NCI-H187 (cell line): ENCODE data around the gene GIMAP5.
A peak's percentile ranks its signal among the peaks of the same experiment; 100 is the strongest.
"Not testable (repeated sequence)": the region's sequence is repeated elsewhere in the genome, so short reads cannot be mapped to it uniquely, and the experiment has no call there.

ENCODE experiments used
- DNase-seq, 2 experiments: peaks; one replicate each; lab custom pipeline; 2025; lab: John Stamatoyannopoulos, UW

The GIMAP5 gene

DNA sequence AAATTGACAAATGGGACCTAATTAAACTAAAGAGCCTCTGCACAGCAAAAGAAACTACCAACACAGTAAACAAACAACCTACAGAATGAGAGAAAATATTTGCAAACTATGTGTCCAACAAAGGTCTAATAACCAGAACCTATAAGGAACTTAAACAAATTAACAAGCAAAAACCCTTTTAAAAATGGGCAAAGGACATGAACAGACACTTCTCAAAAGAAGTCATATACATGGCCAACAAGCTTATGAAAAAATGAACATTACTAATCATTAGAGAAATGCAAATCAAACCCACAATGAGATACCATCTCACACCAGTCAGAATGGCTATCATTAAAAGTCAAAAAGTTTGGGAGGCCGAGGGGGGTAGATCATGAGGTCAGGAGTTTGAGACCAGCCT lies 36.9 kb downstream of the GIMAP5 start:
- DNase-seq, result not testable (repeated sequence)

DNA sequence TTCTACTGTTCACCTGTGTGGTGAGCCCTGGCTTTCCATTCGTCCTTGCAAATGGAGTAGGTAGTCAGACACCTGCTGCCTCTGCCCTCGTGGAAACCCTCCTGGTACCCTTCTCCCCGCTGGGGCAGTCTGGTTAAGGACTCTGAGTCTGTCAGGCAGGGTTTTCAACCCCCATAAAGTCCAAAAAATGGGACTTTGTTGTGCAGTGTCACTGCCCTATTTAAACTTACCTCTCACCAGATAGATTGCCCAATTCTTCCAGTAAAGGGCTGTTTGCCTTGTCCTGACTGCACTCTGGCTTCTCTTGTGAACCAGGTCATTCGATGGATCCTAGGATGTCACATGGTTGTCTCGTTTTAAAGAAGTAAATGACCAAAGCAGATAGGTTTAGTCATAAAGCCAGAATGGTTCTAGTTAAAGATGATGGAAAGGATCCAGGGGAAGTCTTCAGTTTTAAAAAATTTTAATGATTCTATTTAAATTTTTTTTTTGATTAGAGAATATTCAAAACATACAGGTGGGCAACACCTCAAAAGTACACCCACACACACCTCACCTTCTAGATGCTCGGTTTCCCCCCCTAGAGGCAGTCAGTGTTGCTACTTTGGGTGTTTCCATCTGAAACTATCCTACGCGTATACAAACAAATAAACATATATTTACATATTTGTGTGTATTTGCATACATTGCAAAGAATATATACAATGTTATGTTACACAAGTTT lies 41.0 kb downstream of the GIMAP5 start:
- DNase-seq, result no peak

DNA sequence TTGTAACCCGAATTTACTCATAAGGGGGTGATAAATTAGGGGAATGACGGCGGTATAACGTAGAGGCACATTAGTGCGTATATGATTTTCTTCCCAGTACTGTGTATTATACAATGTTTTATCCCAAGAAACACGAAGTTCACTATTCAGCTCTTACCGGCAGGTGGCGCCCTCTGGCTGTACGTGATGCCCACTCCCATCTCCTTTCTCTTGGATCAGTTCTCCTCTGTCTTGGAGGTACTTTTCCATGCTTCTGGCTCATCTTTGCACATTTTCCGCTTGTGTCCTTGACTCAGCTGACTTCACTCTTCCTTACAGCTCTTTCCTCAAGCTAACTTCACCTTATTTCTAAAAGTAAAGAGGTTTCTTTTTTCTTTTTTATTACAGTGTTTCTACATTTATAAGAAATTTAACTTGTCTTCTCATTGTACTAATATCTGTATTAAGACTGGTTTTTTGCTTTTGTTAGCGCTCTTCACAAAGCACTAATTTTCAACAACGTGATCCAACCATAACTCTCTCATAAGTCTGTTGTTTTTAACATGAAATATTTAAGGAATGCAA lies 41.6 kb downstream of the GIMAP5 start:
- peak; percentile 75 for DNase-seq

DNA sequence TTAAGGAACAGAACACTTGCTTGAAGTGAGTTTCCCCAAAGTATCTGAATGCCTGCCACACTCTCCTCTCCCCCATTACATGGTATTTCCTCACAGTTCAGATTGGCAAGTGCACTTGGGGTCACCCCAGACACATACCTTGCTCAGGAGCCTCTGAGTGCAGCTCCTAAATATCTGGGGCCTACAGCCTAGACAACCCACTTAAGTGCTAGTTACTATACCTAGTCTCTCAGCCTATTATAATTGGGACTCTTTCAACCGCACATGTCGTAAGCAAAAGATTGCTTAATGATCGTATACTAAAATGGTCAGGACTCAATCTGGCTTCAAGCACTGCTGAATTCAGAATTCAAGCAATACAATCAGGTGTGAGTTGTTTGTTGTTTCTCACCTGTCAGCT lies 43.1 kb downstream of the GIMAP5 start:
- no peak for DNase-seq

DNA sequence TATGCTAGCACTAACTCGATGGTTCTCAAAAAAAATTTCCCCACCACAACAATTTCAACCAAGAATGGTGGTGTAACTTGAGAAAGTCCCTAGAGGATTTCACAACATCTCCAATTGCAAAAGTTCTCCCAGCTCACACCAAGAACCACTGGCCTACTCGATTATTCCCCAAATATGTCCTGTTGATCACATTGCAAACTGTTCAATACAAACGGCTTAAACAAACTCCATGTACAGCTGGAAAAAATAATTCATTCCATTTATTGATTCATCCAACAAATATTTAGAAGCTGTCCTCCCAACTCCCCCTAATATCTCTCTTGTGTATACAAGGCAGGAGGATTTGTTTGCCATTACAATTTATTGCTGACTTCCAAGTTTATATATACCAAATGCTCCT lies 43.9 kb downstream of the GIMAP5 start:
- DNase-seq, result no peak

DNA sequence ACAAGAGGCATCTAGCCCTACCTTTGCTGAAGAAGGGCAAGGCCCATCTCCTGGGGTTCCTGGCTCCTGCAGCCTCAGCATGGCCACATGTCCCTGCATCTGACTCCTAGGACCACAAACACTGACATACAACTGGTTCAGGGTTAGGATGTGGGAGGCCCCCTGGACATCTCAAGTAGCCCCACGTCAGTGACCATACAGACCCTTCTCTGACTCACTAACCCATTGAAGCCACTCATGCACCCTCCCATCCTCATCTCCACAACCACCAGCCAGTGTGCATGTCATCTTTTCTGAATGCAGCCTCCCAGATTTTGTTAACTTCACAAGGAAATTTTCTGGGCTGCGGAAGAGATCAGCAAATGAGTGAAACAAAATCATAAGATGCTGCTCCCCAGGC lies 44.7 kb downstream of the GIMAP5 start:
- no peak for DNase-seq

DNA sequence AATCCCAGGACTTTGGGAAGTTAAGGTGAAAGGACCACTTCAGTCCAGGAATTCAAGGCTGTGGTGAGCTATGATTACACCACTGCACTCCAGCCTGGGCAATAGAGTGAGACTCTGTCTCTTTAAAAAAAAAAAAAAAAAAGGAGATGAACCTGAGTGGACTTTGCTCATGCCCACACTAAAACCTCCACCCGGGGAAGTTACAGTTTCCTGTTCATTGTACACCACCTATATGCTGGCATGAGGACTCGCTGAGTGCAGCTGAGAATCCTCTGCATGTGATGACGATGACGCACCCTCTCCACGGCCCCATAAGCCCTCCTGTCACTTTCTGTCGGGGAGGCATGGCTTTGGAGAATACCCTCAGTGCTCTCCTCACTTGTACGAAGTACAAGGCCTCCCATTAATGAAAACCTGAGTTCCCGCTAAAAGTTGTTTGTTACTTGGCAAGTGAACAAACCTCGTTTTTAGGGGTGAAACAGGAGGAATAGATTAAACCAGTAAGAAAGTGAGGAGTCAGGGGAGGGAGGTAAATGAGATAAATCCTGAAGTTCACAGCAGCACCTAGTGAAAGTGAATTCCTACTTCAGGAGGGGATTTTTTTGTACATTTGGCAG lies 47.0 kb downstream of the GIMAP5 start:
- DNase-seq, result no peak

DNA sequence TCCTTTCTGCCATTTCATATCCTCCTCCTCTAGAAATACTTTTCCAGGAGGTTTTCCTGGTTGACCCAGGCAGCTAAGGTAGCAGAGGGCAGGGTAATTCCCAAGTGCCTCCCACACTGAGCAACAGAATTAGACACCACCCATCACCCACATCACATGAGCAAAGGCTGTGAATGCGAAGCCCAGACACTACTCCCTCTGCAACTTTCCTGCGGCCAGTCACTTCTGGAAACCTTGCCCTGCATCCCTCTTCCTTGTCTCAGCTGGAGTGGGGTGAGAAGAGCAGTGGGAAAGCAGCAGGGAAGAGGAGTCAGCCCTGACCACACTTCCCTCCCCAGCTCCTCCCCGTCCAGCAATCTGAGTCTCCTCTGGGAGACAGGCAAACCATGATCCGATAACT lies 47.7 kb downstream of the GIMAP5 start:
- no peak for DNase-seq

DNA sequence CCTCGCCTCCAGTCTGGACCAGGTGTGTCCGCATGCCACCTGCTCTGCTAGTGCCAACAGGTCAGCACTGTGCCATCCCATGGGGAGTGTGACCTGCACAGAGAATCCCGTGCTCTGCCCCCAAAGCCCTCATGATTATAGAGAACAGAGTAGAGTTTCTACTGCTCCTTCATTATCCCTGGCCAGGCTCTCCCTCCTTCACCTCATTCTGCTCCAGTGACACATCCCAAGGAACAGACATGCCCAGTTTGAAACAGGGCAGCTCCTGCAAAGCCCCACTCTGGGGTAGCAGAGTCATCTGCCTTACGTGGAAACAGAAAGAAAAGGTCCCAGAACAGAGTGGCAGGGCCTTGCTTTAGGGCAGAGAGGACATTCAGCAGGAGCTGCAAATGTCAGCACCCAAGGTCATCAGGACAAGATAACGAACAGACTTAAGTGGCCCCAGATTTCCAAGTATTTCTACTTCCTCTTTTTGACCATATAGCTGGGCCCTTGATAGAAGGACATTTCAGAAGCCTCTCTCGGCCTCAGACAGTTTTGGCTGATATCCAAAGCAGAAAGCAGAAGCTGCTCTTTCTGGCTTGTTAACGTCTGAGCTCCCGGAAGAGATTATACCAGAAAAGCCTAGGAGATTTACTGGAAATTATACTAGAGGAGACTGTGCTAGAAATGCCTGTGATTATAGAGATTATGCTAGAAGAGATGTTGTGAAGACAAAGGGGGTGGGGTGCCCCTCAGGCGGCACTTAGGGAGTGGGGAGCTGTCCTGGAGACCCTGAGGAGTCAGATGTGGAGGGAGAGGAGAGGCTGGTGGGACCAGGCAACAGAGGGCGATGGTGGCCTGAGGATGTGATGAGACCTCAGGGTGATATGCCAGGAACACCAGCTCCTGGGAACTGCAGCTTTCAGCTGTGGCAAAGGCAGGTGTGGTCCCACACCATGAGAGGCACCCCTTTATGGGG lies 50.4 kb downstream of the GIMAP5 start:
- DNase-seq, result no peak

DNA sequence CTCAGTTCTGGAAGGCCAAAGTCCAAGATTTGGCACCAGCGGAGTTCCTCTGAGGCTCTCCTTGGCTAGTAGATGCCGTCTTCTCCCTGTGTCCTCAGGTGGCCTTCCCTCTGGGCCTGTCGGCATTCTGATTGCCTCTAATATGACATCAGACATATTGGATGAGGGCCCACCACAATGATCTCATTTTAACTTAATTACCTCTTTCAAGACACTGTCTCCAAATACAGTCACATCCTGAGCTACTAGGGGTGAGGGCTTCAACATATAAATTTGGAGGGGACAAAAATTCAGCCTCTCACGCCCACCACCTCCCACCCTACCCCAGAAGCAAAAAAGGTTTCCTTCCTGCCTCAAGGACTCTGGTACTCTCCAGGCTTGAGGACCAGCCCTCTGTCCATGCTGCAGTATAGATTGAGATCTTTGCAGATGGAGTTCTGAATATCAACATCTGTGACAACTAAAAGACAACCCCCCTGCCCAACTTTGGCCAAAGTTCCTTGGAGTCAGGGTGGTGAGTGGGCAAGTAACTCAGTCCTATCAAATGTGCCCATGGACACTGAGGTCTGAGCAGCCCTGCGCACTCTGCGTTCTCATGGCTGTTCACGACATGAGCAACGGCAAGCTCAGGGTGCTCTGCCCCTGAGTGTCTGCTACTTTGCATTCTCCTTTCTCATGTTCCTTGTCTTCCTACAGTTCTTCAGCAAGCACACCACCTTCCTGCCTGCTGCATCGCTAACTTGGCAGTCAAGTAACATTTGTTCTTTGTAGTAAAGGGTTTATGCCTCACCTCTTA lies 51.5 kb downstream of the GIMAP5 start:
- DNase-seq, result no peak

DNA sequence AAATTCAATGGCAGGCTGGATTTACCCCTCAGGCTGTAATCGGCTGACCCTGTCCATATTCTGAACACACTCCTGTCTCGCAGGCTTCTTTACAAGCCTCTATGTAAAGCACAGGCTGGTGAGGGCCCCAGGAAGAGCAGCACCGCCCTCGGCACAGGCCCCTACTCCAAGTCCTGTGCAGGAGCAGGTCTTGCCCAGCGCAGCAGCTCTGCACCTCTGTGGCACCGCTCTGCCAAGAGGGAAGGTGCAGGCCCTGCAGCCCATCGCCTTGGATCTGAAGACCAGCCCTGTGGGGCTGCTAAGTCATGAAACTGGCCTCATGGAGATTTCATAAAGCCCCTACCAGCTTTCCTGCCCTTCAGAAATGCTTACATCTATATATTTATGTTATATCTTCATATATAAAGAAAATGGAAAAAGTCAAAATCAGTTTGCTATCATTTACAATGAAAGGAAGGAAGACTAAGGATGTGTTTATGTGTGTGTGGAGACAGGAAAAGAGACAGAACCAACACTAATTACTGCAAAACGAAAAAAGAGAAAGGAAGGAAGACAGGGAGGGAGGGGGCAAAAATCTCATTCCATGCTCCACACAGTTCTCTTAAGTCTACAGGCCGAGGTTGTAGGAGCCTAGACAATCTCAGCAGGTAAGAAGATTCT lies 53.3 kb downstream of the GIMAP5 start:
- DNase-seq, result no peak

DNA sequence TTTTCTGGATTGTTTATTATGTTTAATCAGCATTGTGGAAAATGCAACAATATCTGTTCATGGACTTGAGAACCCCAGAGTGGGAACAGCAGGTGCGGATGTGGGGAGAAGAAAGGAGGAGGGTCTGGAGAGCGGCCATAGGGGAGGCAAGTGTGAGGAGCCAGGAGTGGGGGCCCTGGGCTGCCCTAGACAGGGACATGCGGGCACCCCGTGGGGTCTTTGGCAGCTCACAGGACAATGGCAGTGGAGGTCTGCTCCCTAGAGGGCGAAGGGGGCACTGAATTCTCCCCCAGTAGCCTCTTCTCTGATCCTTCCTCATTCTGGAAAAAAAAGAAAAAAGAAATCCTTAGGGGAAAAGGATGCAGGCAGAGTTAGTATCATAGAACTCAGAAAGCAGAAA lies 54.1 kb downstream of the GIMAP5 start:
- no peak for DNase-seq

DNA sequence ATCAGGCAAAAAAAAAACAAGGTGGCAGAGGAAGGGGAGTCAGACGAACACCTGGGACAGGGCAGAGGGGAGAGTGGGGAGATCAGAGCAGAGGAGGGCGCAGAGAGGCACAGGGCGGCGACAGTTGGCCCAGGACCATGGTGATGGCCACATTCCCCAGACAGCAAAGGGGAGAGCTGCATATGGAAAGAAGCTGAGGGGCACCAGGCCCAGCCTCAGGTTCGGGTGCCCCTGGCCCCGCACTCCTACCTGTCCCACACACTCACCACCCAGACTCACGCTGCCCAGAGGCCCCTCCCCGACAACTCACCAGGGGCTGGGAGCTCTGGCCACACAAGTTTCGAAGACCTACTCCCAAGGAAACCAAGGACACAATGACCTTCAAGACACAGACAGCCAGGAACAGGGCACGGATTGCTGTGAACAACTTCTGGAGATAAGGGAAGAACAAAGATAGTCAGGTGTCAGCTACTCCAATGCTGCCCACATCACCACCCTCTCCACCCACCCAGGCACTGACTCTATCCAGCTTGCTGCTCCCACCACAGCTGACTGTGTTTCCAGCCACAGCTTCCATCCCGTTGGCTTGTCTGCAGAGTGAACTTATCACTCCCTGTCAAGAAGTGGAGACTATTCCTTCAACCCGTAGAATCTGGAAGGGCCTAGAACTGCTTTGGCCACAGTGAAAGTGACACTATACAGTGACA lies 54.7 kb downstream of the GIMAP5 start:
- DNase-seq, result no peak
